ENCODE results near the gene P4HA2.

The P4HA2 gene

GRCh38 chr5:132199116-132199680 lies 28.5 kb downstream of the P4HA2 start:
- no peaks in the 10 kb centered on the region for H3K9me3 ChIP-seq (ENCODE audit: control insufficient read depth, low read length)
- no peaks in the 10 kb centered on the region for H3K36me3 ChIP-seq (ENCODE audit: control insufficient read depth, insufficient read depth, low read length)
- H3K4me1 ChIP-seq (ENCODE audit: control insufficient read depth, insufficient read depth, low read length), result no peaks in the 10 kb centered on the region
- WGBS, 2 experiments, result 94 to 96% methylated on average over 5 of the region's 5 CpGs
- no peaks in the 10 kb centered on the region for H3K27me3 ChIP-seq (ENCODE audit: control insufficient read depth, insufficient read depth, low read length, poor library complexity, severe bottlenecking)
- no peak overlapping the region for H3K4me3 ChIP-seq (ENCODE audit: insufficient read depth, low read depth, low read length)
- no peak overlapping the region for H3K27ac ChIP-seq (ENCODE audit: insufficient read depth, low read depth, low read length, poor library complexity, severe bottlenecking)

- Histone ChIP-seq H3K27me3 (ENCODE audit: control insufficient read depth, insufficient read depth, low read length, poor library complexity, severe bottlenecking) (no peaks in the 10 kb centered on the region), H3K36me3 (ENCODE audit: control insufficient read depth, insufficient read depth, low read length) (no peaks in the 10 kb centered on the region), H3K4me1 (ENCODE audit: control insufficient read depth, insufficient read depth, low read length) (no peaks in the 10 kb centered on the region), H3K27ac (ENCODE audit: insufficient read depth, low read depth, low read length, poor library complexity, severe bottlenecking) (no peak overlapping the region), H3K9me3 (ENCODE audit: control insufficient read depth, low read length) (no peaks in the 10 kb centered on the region), H3K4me3 (ENCODE audit: insufficient read depth, low read depth, low read length) (no peak overlapping the region)
- 94 to 96% methylated on average over 5 of the region's 5 CpGs for WGBS, 2 experiments
These were observed 29.1 kb downstream of the P4HA2 start for GRCh38 chr5:132198571-132198970.

- no peaks in the 10 kb centered on the region for H3K27me3 ChIP-seq (ENCODE audit: control insufficient read depth, insufficient read depth, low read length, poor library complexity, severe bottlenecking)
- 94 to 95% methylated on average over 1 of the region's 1 CpG for WGBS, 2 experiments
- H3K36me3 ChIP-seq (ENCODE audit: control insufficient read depth, insufficient read depth, low read length), result no peaks in the 10 kb centered on the region
- H3K27ac ChIP-seq (ENCODE audit: insufficient read depth, low read depth, low read length, poor library complexity, severe bottlenecking), result no peak overlapping the region
- no peaks in the 10 kb centered on the region for H3K4me1 ChIP-seq (ENCODE audit: control insufficient read depth, insufficient read depth, low read length)
- H3K4me3 ChIP-seq (ENCODE audit: insufficient read depth, low read depth, low read length), result no peak overlapping the region
- H3K9me3 ChIP-seq (ENCODE audit: control insufficient read depth, low read length), result no peaks in the 10 kb centered on the region
These were observed 31.9 kb downstream of the P4HA2 start for GRCh38 chr5:132195727-132196126.

GRCh38 chr5:132193165-132193694 lies 34.4 kb downstream of the P4HA2 start:
- Histone ChIP-seq H3K4me1 (ENCODE audit: control insufficient read depth, insufficient read depth, low read length) (no peaks in the 10 kb centered on the region), H3K36me3 (ENCODE audit: control insufficient read depth, insufficient read depth, low read length) (no peaks in the 10 kb centered on the region), H3K4me3 (ENCODE audit: insufficient read depth, low read depth, low read length) (no peak overlapping the region), H3K27me3 (ENCODE audit: control insufficient read depth, insufficient read depth, low read length, poor library complexity, severe bottlenecking) (no peaks in the 10 kb centered on the region), H3K9me3 (ENCODE audit: control insufficient read depth, low read length) (no peaks in the 10 kb centered on the region), H3K27ac (ENCODE audit: insufficient read depth, low read depth, low read length, poor library complexity, severe bottlenecking) (no peak overlapping the region)
- WGBS, 2 experiments, result 81 to 90% methylated on average over 2 of the region's 2 CpGs

- no peak overlapping the region for H3K4me3 ChIP-seq (ENCODE audit: insufficient read depth, low read depth, low read length)
- no peak overlapping the region for H3K27ac ChIP-seq (ENCODE audit: insufficient read depth, low read depth, low read length, poor library complexity, severe bottlenecking)
- no peaks in the 10 kb centered on the region for H3K36me3 ChIP-seq (ENCODE audit: control insufficient read depth, insufficient read depth, low read length)
- H3K27me3 ChIP-seq (ENCODE audit: control insufficient read depth, insufficient read depth, low read length, poor library complexity, severe bottlenecking), result no peaks in the 10 kb centered on the region
- no peaks in the 10 kb centered on the region for H3K4me1 ChIP-seq (ENCODE audit: control insufficient read depth, insufficient read depth, low read length)
- no peaks in the 10 kb centered on the region for H3K9me3 ChIP-seq (ENCODE audit: control insufficient read depth, low read length)
- WGBS, 2 experiments, result 3 to 9% methylated on average over 1 to 3 of the region's 3 CpGs
These were observed 37.4 kb downstream of the P4HA2 start for GRCh38 chr5:132190161-132190817.

- no peaks in the 10 kb centered on the region for H3K4me1 ChIP-seq (ENCODE audit: control insufficient read depth, insufficient read depth, low read length)
- H3K9me3 ChIP-seq (ENCODE audit: control insufficient read depth, low read length), result no peaks in the 10 kb centered on the region
- no peaks in the 10 kb centered on the region for H3K27me3 ChIP-seq (ENCODE audit: control insufficient read depth, insufficient read depth, low read length, poor library complexity, severe bottlenecking)
- 92 to 94% methylated on average over 1 of the region's 1 CpG for WGBS, 2 experiments
- no peak overlapping the region for H3K27ac ChIP-seq (ENCODE audit: insufficient read depth, low read depth, low read length, poor library complexity, severe bottlenecking)
- no peak overlapping the region for H3K4me3 ChIP-seq (ENCODE audit: insufficient read depth, low read depth, low read length)
- no peaks in the 10 kb centered on the region for H3K36me3 ChIP-seq (ENCODE audit: control insufficient read depth, insufficient read depth, low read length)
These were observed 43.1 kb downstream of the P4HA2 start for GRCh38 chr5:132184588-132184987.

- Histone ChIP-seq H3K27ac (ENCODE audit: insufficient read depth, low read depth, low read length, poor library complexity, severe bottlenecking) (no peak overlapping the region), H3K9me3 (ENCODE audit: control insufficient read depth, low read length) (no peaks in the 10 kb centered on the region), H3K4me1 (ENCODE audit: control insufficient read depth, insufficient read depth, low read length) (no peaks in the 10 kb centered on the region), H3K4me3 (ENCODE audit: insufficient read depth, low read depth, low read length) (no peak overlapping the region), H3K36me3 (ENCODE audit: control insufficient read depth, insufficient read depth, low read length) (no peaks in the 10 kb centered on the region), H3K27me3 (ENCODE audit: control insufficient read depth, insufficient read depth, low read length, poor library complexity, severe bottlenecking) (no peaks in the 10 kb centered on the region)
- 91 to 95% methylated on average over 2 of the region's 2 CpGs for WGBS, 2 experiments
These were observed 43.9 kb downstream of the P4HA2 start for GRCh38 chr5:132183723-132184122.

- WGBS, 2 experiments, result 81 to 86% methylated on average over 12 to 13 of the region's 13 CpGs
- H3K9me3 ChIP-seq (ENCODE audit: control insufficient read depth, low read length), result no peaks in the 10 kb centered on the region
- no peak overlapping the region for H3K27ac ChIP-seq (ENCODE audit: insufficient read depth, low read depth, low read length, poor library complexity, severe bottlenecking)
- H3K36me3 ChIP-seq (ENCODE audit: control insufficient read depth, insufficient read depth, low read length), result no peaks in the 10 kb centered on the region
- H3K4me3 ChIP-seq (ENCODE audit: insufficient read depth, low read depth, low read length), result no peak overlapping the region
- no peaks in the 10 kb centered on the region for H3K4me1 ChIP-seq (ENCODE audit: control insufficient read depth, insufficient read depth, low read length)
- no peaks in the 10 kb centered on the region for H3K27me3 ChIP-seq (ENCODE audit: control insufficient read depth, insufficient read depth, low read length, poor library complexity, severe bottlenecking)
These were observed 45.2 kb downstream of the P4HA2 start for GRCh38 chr5:132182359-132183040.

- peaks cover 4% of the 10 kb centered on the region for H3K4me1 ChIP-seq (ENCODE audit: control insufficient read depth, insufficient read depth, low read length)
- no peaks in the 10 kb centered on the region for H3K36me3 ChIP-seq (ENCODE audit: control insufficient read depth, insufficient read depth, low read length)
- H3K4me3 ChIP-seq (ENCODE audit: insufficient read depth, low read depth, low read length), result no peak overlapping the region
- no peaks in the 10 kb centered on the region for H3K9me3 ChIP-seq (ENCODE audit: control insufficient read depth, low read length)
- no peak overlapping the region for H3K27ac ChIP-seq (ENCODE audit: insufficient read depth, low read depth, low read length, poor library complexity, severe bottlenecking)
- WGBS, 2 experiments, result 95% methylated on average over 20 of the region's 20 CpGs
- no peaks in the 10 kb centered on the region for H3K27me3 ChIP-seq (ENCODE audit: control insufficient read depth, insufficient read depth, low read length, poor library complexity, severe bottlenecking)
These were observed 46.5 kb downstream of the P4HA2 start for GRCh38 chr5:132181011-132181629.

GRCh38 chr5:132180134-132180745 lies 47.4 kb downstream of the P4HA2 start:
- no peaks in the 10 kb centered on the region for H3K36me3 ChIP-seq (ENCODE audit: control insufficient read depth, insufficient read depth, low read length)
- 38% methylated on average over 8 of the region's 8 CpGs for WGBS, 2 experiments
- H3K9me3 ChIP-seq (ENCODE audit: control insufficient read depth, low read length), result no peaks in the 10 kb centered on the region
- H3K27me3 ChIP-seq (ENCODE audit: control insufficient read depth, insufficient read depth, low read length, poor library complexity, severe bottlenecking), result no peaks in the 10 kb centered on the region
- no peak overlapping the region for H3K27ac ChIP-seq (ENCODE audit: insufficient read depth, low read depth, low read length, poor library complexity, severe bottlenecking)
- H3K4me3 ChIP-seq (ENCODE audit: insufficient read depth, low read depth, low read length), result no peak overlapping the region
- peaks cover 4% of the 10 kb centered on the region for H3K4me1 ChIP-seq (ENCODE audit: control insufficient read depth, insufficient read depth, low read length)

All from ectodermal cell (in vitro differentiated cells).